Cardiac muscle cell (in vitro differentiated cells and primary cell): ENCODE results near the gene RNF151. TPM values are rescaled to one million over a fixed set of nuclear protein-coding genes. Genes with fewer than 3 reads are reported as not detected.
"Not testable (repeated sequence)": the region's sequence is repeated elsewhere in the genome, so short reads cannot be mapped to it uniquely, and the experiment has no call there.

Experiments
- DNase-seq, 2 donors: peaks; one replicate each; pipeline versions ENCODE4 v3.0.0 to v3.0.0-alpha.2; 2010 to 2017; ENCODE audit warnings: low read depth in 1 of 2, low spot score in 1 of 2
- H3K27ac ChIP-seq: fragments of 200-600 bp; sonication (generic); 2 replicates; pipeline ENCODE4 v1.5.1; 2016
- H3K27me3 ChIP-seq: fragments of 200-600 bp; sonication (generic); 2 replicates; pipeline ENCODE4 v1.6.0; 2016; ENCODE audit warnings: control low read depth
- H3K36me3 ChIP-seq: fragments of 200-600 bp; sonication (generic); 2 replicates; pipeline ENCODE4 v1.5.1; 2016; ENCODE audit warnings: control low read depth
- H3K4me1 ChIP-seq: fragments of 200-600 bp; sonication (generic); 2 replicates; pipeline ENCODE4 v1.8.1; 2017; ENCODE audit warnings: low read depth, mild to moderate bottlenecking, mixed run types
- H3K4me3 ChIP-seq: fragments of 200-600 bp; sonication (generic); 2 replicates; pipeline ENCODE4 v1.5.1; 2016; ENCODE audit warnings: mild to moderate bottlenecking
- H3K9me3 ChIP-seq: fragments of 200-600 bp; sonication (generic); 2 replicates; pipeline ENCODE4 v1.5.1; 2017; ENCODE audit warnings: low read depth, mild to moderate bottlenecking, control low read depth
- CTCF ChIP-seq: IDR thresholded peaks from 2 replicates; pipeline ENCODE4 v1.5.1; 2012; ENCODE audit warnings: low read depth, mild to moderate bottlenecking, low read length
- polyA plus RNA-seq: library from polyadenylated mRNA; unstranded; fragments of >200 nt; fragmentation: Nextera tagmentation; extraction: Ambion mirVana; gene quantifications from 2 replicates; pipeline ENCODE4 v1.2.1, GENCODE V29; 2016
- total RNA-seq: library from RNA; depleted of rRNA; stranded (reverse); fragments of >200 nt; gene quantifications from 2 replicates; pipeline ENCODE4 v1.2.3, GENCODE V29; 2016

The RNF151 gene
- total and polyA plus RNA-seq, 2 experiments from 2014 or later = 0.21 to 0.38 TPM

GRCh38 chr16:1960665-1961630, 5.7 kb upstream of the RNF151 start:
- Histone ChIP-seq H3K27me3 (no peaks in the 10 kb centered on the region), H3K4me1 (peaks cover 12% of the 10 kb centered on the region), H3K36me3 (peaks cover 21% of the 10 kb centered on the region), H3K9me3 (no peaks in the 10 kb centered on the region), H3K4me3 (peak overlapping the region; percentile 82), H3K27ac (peak overlapping the region; percentile 2)
- DNase-seq = peak in 1 of 2 donors; percentile 50
- TF ChIP-seq CTCF = no peak

- Histone ChIP-seq H3K9me3 (no peaks in the 10 kb centered on the region), H3K27ac (peak overlapping the region; percentile 2), H3K4me1 (peaks cover 12% of the 10 kb centered on the region), H3K4me3 (no peak overlapping the region), H3K27me3 (no peaks in the 10 kb centered on the region), H3K36me3 (peaks cover 21% of the 10 kb centered on the region)
- TF ChIP-seq CTCF = no peak
- no peak for DNase-seq
Measured at GRCh38 chr16:1961651-1962067, 5.0 kb upstream of the RNF151 start.

GRCh38 chr16:1962161-1963153, 4.2 kb upstream of the RNF151 start:
- H3K27ac ChIP-seq = not testable (repeated sequence)
- H3K4me1 ChIP-seq = peaks cover 12% of the 10 kb centered on the region

GRCh38 chr16:1963806-1964505, 2.7 kb upstream of the RNF151 start:
- DNase-seq = peak; percentile 54 to 73

More at GRCh38 chr16:1962161-1963153, 4.2 kb upstream of the RNF151 start:
- H3K4me3 ChIP-seq, H3K9me3 ChIP-seq, DNase-seq, H3K27me3 ChIP-seq: not testable (repeated sequence)
- peaks cover 21% of the 10 kb centered on the region for H3K36me3 ChIP-seq

More at GRCh38 chr16:1963806-1964505, 2.7 kb upstream of the RNF151 start:
- peak; percentile 41 for TF ChIP-seq CTCF
- peak overlapping the region; percentile 93 for H3K4me3 ChIP-seq
- H3K4me1 ChIP-seq = peaks cover 12% of the 10 kb centered on the region
- H3K27me3 ChIP-seq = no peaks in the 10 kb centered on the region
- peaks cover 21% of the 10 kb centered on the region for H3K36me3 ChIP-seq
- H3K9me3 ChIP-seq = no peaks in the 10 kb centered on the region
- H3K27ac ChIP-seq = peak overlapping the region; percentile 95
